ENCODE measurements around the gene GIPC2.

DNA sequence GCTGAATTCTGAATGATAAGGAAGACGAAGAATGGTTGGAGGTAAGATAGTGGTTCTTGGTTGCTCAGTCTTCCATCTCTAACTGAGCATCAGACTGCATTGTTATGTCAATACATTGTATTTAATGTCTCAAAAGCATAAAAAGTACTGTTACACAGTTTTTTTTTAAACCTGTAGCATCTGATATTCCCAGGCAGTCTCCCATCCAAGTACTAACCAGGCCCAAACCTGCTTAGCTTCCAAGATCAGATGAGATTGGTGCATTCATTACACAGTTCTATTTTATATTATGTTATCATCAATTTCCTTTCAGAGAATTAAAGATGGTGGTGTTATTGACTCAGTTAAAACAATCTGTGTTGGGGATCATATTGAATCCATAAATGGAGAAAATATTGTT is 48.9 kb downstream of the GIPC2 start:
- TF ChIP-seq POLR2A (IDR thresholded peaks at IDR 0.05), result no peak
- TF ChIP-seq, protein P1, sequence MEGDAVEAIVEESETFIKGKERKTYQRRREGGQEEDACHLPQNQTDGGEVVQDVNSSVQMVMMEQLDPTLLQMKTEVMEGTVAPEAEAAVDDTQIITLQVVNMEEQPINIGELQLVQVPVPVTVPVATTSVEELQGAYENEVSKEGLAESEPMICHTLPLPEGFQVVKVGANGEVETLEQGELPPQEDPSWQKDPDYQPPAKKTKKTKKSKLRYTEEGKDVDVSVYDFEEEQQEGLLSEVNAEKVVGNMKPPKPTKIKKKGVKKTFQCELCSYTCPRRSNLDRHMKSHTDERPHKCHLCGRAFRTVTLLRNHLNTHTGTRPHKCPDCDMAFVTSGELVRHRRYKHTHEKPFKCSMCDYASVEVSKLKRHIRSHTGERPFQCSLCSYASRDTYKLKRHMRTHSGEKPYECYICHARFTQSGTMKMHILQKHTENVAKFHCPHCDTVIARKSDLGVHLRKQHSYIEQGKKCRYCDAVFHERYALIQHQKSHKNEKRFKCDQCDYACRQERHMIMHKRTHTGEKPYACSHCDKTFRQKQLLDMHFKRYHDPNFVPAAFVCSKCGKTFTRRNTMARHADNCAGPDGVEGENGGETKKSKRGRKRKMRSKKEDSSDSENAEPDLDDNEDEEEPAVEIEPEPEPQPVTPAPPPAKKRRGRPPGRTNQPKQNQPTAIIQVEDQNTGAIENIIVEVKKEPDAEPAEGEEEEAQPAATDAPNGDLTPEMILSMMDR (IDR thresholded peaks at IDR 0.05), result no peak

Measured in adrenal gland (tissue), 5 donors.